HTR-8/SVneo (cell line): ENCODE measurements around the gene TUBB2B.
"Not testable (repeated sequence)": the region's sequence is repeated elsewhere in the genome, so short reads cannot be mapped to it uniquely, and the experiment has no call there.

Experiments
- DNase-seq: peaks from one replicate; pipeline ENCODE4 v3.0.0; 2011; ENCODE audit warnings: low spot score, mixed read lengths; ENCODE audit not compliant: insufficient read length
- FAIRE-seq: peaks from 2 replicates; lab custom pipeline; 2011; peaks lifted over from hg19 to GRCh38; lab: Jason Lieb, UNC

TUBB2B gene

DNA sequence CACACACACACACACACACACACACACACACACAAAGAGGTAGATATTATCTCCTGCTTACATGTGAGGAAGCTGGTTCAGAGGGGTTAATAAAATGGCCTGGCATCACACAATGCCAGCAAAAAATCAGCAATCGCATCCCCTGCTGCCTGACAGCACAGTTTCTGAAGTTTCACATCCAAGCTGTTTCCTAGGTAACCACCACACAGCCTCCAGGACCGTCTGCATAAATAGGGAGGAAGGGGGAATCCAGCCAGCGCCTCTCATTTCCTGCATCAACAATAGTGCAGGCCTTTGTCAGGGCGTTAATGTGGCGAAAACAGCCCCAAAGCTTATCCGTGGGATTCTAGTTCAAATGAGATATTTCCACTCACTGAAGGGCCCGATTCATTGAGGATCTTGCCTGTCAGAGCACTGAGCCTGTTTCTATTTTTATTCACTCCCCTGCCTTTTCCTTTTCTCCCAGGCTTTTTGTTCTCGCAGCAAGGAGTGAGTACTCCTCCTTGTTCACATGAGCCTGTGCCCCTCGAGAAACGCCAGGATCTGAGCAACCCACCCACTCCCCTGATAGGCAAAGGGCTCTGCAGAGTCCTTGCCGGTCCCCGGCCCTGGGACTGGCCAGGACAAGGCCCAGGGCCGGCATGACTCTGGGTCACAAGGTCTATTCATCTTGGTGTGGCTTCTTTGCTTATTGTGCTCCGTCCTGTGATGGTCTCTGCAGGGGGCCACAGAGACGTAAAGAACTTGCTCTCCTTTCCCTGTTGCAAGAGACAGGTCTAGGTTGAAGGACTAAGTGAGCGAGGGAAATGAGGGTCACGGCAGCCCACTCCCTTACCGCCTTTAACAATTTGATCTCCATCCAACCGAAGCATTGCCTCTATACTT, 32.7 kb downstream of the TUBB2B start:
- DNase-seq (no peak), FAIRE-seq (no peak)

- no peak for FAIRE-seq
Observed at GRCh38 chr6:3193102-3193849, 34.2 kb downstream of the TUBB2B start.

GRCh38 chr6:3190779-3191178, 36.7 kb downstream of the TUBB2B start:
- DNase-seq (no peak), FAIRE-seq (no peak)

More at GRCh38 chr6:3193102-3193849, 34.2 kb downstream of the TUBB2B start:
- no peak for DNase-seq

GRCh38 chr6:3190056-3190455, 37.4 kb downstream of the TUBB2B start:
- DNase-seq (no peak), FAIRE-seq (no peak)

- not testable (repeated sequence) for FAIRE-seq, DNase-seq
Observed at GRCh38 chr6:3189192-3189591, 38.3 kb downstream of the TUBB2B start.

DNA sequence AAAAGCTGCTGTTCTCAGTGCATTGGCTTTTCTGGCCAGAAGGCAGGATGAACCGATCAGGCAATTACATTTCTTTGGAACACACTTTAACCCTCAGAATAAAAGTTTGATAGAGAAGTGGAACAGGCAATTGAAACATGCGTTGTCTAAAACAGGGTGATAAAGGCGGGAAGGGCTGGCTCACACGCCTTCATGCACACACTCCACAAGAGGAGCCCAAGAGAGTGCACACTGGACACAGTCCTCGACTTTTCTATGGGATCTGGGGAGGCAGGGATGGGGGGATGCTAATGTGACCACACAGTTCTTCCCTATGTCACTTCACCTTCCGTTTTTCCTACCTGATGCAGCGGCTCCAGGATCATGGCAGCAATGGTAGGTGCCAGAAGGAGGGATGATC, 39.2 kb downstream of the TUBB2B start:
- FAIRE-seq (no peak), DNase-seq (no peak)

- FAIRE-seq (no peak), DNase-seq (no peak)
Observed at GRCh38 chr6:3186974-3187382, 40.5 kb downstream of the TUBB2B start.

DNA sequence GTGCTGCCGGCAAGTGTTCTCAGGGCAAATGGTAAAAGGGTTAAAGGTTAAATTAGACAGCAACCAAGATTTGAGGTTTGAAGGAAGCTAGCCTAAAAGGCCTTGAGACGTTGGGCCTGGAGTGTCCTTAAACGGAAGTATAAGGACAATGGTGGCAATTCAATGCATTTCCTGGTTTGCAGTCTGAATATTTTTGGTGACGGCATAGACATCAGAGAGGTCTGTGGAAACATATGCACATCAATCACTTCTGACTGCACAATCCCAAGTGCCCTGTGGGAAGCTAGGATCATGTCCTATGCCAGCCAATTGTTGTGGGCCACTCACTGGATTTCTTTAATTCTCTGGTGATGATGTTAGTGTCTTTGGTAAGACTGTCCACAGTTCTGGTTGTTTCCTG, 44.4 kb downstream of the TUBB2B start:
- no peak for FAIRE-seq
- DNase-seq = no peak

DNA sequence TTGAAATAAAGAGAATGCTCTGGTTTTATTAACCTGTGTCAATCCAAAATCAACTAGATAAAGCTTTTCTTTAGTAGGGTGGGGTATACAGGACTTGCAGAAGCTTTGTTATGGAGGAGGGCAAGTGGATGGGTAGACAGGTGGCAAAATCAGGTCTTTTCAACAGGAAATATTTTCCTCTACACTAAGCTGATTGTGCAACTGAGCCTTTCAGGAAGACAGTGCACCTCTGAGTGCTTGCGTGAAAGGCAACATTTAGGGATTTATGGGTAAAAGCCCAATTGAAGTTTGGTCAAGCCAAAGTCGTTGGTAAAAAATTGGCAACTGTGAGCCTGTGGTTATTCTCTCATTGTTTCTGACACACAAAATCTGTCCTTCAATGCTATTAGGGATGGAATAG, 46.3 kb downstream of the TUBB2B start:
- DNase-seq (no peak), FAIRE-seq (no peak)

GRCh38 chr6:3179945-3180344, 47.5 kb downstream of the TUBB2B start:
- not testable (repeated sequence) for FAIRE-seq, DNase-seq

GRCh38 chr6:3178666-3179065, 48.8 kb downstream of the TUBB2B start:
- peak; percentile 59 for FAIRE-seq
- DNase-seq = not testable (repeated sequence)

- peak; percentile 85 for DNase-seq
- no peak for FAIRE-seq
Observed at GRCh38 chr6:3176562-3177355, 50.7 kb downstream of the TUBB2B start.

GRCh38 chr6:3175715-3176402, 51.6 kb downstream of the TUBB2B start:
- DNase-seq (no peak), FAIRE-seq (no peak)
